ENCODE data around the gene ZBTB20. TPM values are rescaled to one million over a fixed set of nuclear protein-coding genes. Genes with fewer than 3 reads are reported as not detected.

ZBTB20 gene
- total RNA-seq, 2 donors from 2014 or later = 112 to 120 TPM

- H3K4me3 ChIP-seq = no peak overlapping the region
- ATAC-seq (ENCODE audit: insufficient number of reproducible peaks, low FRiP score, low read depth) (no peak), DNase-seq (ENCODE audit: low spot score) (no peak)
- H3K36me3 ChIP-seq = no peaks in the 10 kb centered on the region
- no peaks in the 10 kb centered on the region for H3K27me3 ChIP-seq (replicated peaks; ENCODE audit: insufficient read depth)
- no peak overlapping the region for H3K27ac ChIP-seq
- no peaks in the 10 kb centered on the region for H3K4me1 ChIP-seq (ENCODE audit: control insufficient read depth in 1 of 2, low read depth in 2 of 2)
- no peaks in the 10 kb centered on the region for H3K9me3 ChIP-seq
- TF ChIP-seq, protein P1, sequence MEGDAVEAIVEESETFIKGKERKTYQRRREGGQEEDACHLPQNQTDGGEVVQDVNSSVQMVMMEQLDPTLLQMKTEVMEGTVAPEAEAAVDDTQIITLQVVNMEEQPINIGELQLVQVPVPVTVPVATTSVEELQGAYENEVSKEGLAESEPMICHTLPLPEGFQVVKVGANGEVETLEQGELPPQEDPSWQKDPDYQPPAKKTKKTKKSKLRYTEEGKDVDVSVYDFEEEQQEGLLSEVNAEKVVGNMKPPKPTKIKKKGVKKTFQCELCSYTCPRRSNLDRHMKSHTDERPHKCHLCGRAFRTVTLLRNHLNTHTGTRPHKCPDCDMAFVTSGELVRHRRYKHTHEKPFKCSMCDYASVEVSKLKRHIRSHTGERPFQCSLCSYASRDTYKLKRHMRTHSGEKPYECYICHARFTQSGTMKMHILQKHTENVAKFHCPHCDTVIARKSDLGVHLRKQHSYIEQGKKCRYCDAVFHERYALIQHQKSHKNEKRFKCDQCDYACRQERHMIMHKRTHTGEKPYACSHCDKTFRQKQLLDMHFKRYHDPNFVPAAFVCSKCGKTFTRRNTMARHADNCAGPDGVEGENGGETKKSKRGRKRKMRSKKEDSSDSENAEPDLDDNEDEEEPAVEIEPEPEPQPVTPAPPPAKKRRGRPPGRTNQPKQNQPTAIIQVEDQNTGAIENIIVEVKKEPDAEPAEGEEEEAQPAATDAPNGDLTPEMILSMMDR (IDR thresholded peaks at IDR 0.05) = no peak
Observed at GRCh38 chr3:114967168-114967567, 179.9 kb downstream of the ZBTB20 start.

GRCh38 chr3:114962189-114962588 lies 184.9 kb downstream of the ZBTB20 start:
- ATAC-seq (ENCODE audit: insufficient number of reproducible peaks, low FRiP score, low read depth) (no peak), DNase-seq (ENCODE audit: low spot score) (no peak)
- Histone ChIP-seq H3K27me3 (replicated peaks; ENCODE audit: insufficient read depth) (no peaks in the 10 kb centered on the region), H3K27ac (no peak overlapping the region), H3K9me3 (no peaks in the 10 kb centered on the region), H3K36me3 (no peaks in the 10 kb centered on the region), H3K4me3 (no peak overlapping the region), H3K4me1 (ENCODE audit: control insufficient read depth in 1 of 2, low read depth in 2 of 2) (no peaks in the 10 kb centered on the region)
- TF ChIP-seq, protein P1 (IDR thresholded peaks at IDR 0.05) = no peak

DNA sequence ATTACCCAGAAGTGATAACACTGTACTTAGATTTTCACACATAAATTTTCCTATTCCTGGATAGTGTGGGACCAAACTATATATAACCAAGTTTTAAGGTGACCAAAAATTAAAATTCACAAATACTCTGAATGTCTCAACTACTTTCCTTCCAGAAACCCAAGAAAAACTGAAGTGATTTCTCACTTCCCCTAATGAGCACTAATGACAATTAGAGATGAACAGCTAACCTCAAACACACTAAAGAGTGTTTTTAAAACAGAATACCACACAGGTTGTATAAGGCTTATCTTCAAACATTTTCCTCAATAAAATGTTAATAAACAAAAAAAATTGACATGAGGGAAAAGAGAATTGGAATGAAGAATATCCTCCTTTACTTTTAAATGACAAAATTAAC lies 188.2 kb downstream of the ZBTB20 start:
- Histone ChIP-seq H3K9me3 (peaks cover 11% of the 10 kb centered on the region), H3K4me3 (no peak overlapping the region), H3K27me3 (replicated peaks; ENCODE audit: insufficient read depth) (no peaks in the 10 kb centered on the region), H3K27ac (no peak overlapping the region), H3K4me1 (ENCODE audit: control insufficient read depth in 1 of 2, low read depth in 2 of 2) (no peaks in the 10 kb centered on the region), H3K36me3 (peaks cover 7% of the 10 kb centered on the region)
- TF ChIP-seq, protein P1 (IDR thresholded peaks at IDR 0.05) = no peak
- DNase-seq (ENCODE audit: low spot score) = no peak
- no peak for ATAC-seq (ENCODE audit: insufficient number of reproducible peaks, low FRiP score, low read depth)

DNA sequence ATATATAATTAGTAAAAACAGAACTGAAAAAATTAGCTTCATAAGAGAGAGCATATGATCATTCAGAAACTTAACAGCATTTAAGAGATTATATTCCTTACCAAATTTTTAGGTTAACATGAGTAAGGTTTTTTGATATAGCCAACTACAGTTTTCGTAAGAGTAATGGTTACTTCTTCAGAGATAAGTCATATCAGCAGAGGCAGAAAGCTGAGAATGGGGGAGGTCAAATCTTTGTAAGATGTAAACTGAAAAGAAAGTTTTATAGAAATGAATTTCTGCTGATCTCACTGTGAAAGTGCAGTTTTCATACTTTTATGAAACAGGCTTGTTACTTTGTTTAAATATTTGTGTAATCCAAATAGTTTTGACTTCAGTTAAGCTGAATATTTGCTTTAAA lies 193.3 kb downstream of the ZBTB20 start:
- Histone ChIP-seq H3K4me3 (no peak overlapping the region), H3K27ac (no peak overlapping the region), H3K27me3 (replicated peaks; ENCODE audit: insufficient read depth) (no peaks in the 10 kb centered on the region), H3K36me3 (peaks cover 7% of the 10 kb centered on the region), H3K4me1 (ENCODE audit: control insufficient read depth in 1 of 2, low read depth in 2 of 2) (no peaks in the 10 kb centered on the region), H3K9me3 (peaks cover 31% of the 10 kb centered on the region)
- ATAC-seq (ENCODE audit: insufficient number of reproducible peaks, low FRiP score, low read depth) = no peak
- TF ChIP-seq, protein P1 (IDR thresholded peaks at IDR 0.05) = no peak
- DNase-seq (ENCODE audit: low spot score) = no peak

- Histone ChIP-seq H3K27ac (no peak overlapping the region), H3K4me1 (ENCODE audit: control insufficient read depth in 1 of 2, low read depth in 2 of 2) (no peaks in the 10 kb centered on the region), H3K9me3 (peaks cover 31% of the 10 kb centered on the region), H3K36me3 (peaks cover 7% of the 10 kb centered on the region), H3K4me3 (no peak overlapping the region), H3K27me3 (replicated peaks; ENCODE audit: insufficient read depth) (no peaks in the 10 kb centered on the region)
- ATAC-seq (ENCODE audit: insufficient number of reproducible peaks, low FRiP score, low read depth) = no peak
- TF ChIP-seq, protein P1 (IDR thresholded peaks at IDR 0.05) = no peak
- no peak for DNase-seq (ENCODE audit: low spot score)
Observed at GRCh38 chr3:114953215-114953799, 193.8 kb downstream of the ZBTB20 start.
